GM18870 (cell line): ENCODE data around the gene LRR1.
"Not testable (repeated sequence)": the region's sequence is repeated elsewhere in the genome, so short reads cannot be mapped to it uniquely, and the experiment has no call there.

Source experiments
- ATAC-seq: cut with Tn5 transposase; IDR thresholded peaks from one replicate; pipeline ENCODE4 v1.9.1; 2021; ENCODE audit warnings: moderate library complexity; ENCODE audit not compliant: unreplicated experiment

LRR1 gene, protein sequence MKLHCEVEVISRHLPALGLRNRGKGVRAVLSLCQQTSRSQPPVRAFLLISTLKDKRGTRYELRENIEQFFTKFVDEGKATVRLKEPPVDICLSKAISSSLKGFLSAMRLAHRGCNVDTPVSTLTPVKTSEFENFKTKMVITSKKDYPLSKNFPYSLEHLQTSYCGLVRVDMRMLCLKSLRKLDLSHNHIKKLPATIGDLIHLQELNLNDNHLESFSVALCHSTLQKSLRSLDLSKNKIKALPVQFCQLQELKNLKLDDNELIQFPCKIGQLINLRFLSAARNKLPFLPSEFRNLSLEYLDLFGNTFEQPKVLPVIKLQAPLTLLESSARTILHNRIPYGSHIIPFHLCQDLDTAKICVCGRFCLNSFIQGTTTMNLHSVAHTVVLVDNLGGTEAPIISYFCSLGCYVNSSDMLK

DNA sequence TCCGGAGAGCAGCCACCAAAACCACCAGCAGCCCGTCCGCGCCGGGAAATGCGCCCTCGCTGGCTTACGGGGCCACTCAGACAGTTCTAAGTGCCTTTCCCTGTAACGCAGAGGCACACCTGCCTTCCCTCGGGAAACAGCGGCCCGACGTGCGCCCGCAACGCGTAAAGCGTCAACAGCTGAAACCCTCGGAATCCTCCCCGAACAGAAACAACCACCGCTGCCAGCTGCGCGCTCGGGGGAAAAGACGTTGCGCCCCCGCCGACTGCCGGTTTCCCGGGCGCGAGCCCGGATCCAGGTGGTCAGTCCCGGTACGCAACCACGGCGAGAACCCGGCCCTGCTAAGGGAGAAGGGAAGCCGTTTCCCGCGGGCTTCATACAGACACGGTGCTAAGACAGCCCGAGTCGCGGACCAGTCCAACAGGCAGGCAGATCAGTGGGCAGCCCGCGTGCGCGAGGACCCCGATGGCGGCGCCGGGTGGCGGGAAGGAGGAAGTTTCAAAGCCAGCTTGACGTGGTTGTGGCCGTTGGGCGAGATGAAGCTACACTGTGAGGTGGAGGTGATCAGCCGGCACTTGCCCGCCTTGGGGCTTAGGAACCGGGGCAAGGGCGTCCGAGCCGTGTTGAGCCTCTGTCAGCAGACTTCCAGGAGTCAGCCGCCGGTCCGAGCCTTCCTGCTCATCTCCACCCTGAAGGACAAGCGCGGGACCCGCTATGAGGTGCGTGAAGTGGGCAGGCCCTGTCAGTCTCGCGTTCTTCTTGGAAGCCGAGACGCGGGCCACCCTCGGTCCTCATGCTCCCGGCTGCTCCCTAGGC, at the start of gene LRR1:
Gene LRR1 (plus strand): TSS at position 456 of the 816 bp plus-strand sequence. CDS start 81 bp downstream, at position 537.
- peak; percentile 41 for ATAC-seq

DNA sequence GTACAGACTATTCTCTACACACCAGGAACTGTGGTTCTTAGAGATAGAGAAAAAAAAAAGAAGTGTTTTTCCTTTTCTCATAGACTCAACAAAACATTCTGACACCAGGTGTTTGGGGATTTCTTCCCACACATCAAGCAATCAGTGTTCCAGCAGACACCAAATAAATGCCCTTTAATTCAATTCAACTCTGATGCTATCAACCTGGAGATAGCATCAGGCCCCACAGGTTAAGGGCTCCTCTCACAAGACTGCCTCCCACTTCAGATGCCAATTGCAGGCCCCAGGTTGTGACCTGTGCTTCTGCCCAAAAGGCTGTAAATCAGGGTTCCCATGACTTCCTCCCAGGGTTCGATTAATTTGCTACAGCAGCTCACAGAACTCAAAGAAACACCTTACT, 49.3 kb upstream of the LRR1 start:
- ATAC-seq: no peak

DNA sequence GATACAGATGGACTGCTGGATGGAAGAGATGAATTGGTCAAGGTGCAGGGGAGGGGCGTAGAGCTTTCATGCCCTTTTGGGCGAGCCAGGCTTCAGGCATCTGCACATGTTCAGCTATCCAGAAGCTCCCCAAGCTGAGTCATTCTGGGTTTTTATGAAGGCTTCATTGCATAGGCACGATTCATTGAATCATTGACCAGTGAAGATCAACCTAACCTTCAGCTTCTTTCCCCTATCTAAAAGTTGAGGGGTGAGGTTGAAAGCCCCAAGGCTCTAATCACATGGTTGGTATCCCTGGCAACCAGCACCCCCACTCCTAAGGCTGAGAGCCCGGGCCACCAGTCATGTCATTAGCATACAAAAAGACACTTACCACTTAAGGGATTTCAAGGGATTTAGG, 48.9 kb upstream of the LRR1 start:
- no peak for ATAC-seq

DNA sequence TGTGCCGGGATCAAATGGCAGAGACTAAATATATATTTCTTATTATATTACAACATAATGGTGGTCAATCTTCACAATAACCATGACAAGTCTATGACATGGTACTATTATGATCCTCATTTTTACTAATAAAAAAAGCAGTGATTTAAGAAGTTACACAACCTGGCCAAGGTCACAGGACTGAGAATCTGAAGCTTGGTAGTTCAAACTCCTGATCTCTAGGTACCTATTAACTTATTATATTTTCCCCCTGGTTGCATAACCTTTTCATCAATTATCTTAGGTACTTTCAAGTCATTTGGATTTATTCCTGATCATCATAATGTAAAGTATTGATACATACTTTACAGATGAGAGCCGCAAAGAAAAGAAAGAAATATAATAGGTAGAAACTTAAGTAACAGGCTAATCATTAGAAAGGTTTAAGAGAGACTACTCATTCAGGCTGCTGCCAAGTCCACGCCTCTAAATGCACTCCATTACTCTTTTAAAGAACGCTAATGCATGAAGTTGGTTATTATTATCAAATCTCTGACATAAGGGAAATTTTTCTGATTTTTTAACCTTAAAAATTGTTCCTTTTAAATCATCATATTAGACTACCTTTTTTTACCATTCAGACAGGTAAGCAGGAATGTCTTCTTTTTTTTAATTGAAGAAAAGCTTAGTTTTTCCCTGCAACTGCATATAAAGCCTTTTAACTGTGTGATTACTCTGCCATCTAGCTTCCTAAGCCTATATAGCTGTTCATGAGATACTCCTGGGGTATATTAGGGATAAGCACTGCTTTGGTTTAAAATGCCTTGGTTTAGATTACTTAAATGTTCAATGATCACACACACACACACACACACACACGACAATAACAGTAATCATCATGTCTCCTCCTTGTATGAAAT, 48.2 kb upstream of the LRR1 start:
- ATAC-seq: no peak

DNA sequence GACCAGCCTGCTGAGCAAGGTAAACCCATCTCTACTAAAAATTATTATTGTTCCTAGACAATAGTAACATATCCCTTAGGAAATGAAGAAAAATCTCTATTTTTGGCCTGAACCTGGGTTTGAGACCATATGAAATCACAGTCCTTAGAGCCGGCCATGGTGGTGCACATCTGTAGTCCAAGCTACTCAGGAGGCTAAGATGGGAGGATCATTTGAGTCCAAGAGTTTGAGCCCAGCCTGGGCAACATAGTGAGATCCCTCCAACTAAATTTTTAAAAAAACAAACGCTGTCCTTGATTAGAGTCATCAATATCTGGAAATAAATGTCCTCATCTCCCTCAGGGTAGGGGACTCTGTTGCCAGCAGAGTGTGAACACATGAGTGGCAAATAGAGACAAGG, 47.2 kb upstream of the LRR1 start:
- no peak for ATAC-seq

DNA sequence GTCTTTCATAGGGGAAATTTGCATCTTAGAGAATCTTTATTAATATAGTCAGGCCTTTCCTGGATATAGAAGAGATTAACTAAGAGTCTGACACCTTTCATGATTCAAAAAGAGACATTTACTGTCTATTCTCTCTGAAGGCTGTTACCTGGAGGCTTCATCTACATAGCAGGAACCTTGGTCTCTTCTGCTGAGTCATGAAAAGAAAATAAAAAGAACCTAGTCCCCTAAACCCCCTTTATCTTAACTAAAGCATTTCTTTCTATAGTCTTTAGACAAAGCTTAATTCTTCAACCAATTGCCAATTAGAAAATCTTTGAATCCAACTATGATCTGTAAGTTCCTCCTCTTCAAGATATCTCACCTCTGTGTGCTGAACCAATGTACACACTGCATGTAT, 45.6 kb upstream of the LRR1 start:
- no peak for ATAC-seq

DNA sequence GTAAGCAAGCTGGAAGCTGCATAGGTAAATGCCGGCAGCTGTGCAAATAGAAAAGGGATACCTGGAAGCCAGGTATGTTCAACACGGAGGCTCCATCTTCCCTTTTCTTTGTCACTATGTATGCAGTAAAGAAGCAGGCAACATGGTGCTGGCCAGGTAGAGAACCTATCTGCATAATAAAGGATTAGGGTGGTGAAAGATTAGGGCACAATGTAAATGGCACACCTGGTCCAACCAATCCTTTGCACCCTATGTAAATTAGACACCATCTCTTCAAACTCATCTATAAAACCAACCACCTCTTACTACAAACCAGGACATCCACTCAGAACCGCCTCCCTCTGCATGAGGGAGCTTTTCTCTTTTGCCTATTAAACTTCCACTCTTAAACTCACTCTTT, 44.8 kb upstream of the LRR1 start:
- ATAC-seq: no peak

DNA sequence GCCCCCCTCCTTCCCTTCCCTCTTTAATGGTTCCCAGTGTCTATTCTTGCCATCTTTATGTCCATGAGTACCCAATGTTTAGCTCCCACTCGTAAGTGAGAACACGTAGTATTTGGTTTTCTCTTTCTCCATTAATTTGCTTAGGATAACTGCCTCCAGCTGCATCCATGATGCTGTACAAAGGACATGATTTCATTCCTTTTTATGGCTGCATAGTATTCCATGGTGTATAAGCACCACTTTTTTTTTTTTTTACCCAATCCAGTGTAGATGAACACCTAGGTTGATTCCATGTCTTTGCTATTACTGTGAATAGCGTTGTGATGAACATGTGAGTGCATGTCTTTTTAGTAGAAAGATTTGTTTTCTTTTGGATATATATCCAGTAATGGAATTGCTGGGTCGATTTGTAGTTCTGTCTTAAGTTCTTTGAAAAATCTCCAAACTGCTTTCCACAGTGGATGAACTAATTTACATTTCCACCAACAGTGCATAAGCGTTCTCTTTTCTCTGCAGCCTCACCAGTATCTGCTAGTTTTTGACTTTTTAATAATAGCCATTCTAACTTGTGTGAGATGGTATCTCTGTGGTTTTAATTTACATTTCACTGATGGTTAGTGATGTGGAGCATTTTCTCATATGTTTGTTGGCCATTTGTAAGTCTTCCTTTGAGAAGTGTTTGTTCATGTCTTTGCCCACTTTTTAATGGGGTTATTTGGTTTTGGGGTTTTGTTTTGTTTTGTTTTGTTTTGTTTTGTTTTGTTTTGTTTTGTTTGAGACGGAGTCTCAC, 38.6 kb upstream of the LRR1 start:
- ATAC-seq: no peak

DNA sequence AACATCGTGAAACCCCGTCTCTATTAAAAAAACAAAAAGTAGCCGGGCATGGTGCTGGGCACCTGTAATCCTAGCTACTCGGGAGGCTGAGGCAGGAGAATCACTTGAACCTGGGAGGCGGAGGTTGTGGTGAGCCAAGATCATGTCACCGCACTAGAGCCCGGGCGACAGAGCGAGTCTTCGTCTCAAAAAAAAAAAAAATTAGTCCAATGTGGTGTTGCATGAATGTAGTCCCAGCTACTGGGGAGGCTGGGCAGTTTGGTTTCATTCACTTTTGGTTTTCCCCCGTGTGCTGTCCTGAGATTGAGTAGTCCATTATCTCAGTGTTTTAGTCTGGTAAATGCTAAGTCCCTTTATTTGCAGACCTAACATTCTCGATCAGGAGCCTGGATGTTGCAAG, 32.0 kb upstream of the LRR1 start:
- no peak for ATAC-seq

DNA sequence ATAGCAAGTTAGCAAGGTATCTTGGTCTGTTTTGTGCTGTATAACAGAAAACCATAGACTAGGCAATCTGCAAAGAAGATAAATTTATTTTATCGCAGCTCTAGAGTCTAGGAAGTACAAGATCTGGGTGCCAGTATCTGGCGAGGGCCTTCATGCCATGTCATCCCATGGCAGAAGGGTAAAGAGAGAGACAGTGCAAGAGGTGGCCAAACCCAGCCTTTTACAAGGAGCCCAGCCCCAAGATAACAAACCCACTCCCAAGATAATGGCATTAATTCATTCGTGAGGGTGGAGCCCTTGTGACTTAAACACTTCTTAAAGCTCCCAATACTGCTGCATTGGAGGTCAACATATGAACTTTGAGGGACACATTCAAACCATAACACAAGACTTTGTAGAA, 29.5 kb upstream of the LRR1 start:
- no peak for ATAC-seq

DNA sequence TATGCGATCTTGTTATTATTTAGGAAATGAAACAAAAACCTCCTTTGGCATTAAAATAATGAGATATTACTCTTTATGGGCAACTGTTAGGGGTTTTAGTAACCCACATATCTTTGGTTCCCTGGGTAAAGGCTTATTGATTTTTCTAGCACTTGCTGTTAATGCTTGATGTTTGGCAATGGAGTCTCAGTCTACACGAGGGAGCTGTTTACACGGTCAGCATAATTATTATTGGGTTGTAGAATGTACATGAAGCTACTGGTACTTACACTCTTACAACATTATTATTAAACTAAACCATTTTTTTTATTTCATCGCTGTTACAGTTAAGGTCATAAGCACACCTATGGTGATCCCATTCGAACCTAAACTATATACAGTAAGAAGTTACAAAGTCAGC, 24.7 kb upstream of the LRR1 start:
- no peak for ATAC-seq

DNA sequence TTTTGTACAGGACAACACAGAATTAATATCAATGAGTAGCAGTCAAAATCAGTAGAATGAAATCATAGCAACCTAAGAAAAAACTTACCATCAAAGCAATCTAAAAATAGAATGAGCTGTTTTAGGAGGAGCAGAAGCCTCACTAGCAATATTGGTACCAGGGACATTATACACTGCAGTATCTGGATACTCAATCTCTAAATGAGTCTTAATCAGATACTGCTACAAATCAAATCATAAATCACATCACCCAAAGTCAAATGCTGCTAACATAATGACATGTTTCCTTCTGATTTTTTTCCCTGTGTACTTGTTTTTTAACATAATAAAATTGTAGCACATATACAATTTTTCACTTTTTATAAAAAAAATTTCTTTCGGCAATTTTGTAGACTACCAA, 20.6 kb upstream of the LRR1 start:
- ATAC-seq: no peak

DNA sequence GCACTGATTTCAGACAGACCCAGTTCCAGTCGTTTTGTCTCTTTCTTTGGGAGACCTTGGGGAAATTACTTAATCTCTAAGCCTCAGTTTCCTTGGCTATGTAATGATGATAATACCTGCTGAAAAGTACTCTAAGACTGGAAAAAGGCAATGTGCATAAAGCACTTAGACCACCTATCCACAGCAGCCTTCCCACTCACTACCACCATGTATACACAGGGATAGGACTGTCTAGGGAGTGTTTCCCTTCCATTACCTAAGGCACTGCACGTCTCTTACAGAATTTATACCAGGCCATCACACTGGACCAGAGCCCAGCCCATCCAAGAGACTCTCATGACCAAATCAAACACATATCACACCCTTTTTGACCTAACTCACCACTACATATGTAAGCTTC, 18.9 kb upstream of the LRR1 start:
- no peak for ATAC-seq

DNA sequence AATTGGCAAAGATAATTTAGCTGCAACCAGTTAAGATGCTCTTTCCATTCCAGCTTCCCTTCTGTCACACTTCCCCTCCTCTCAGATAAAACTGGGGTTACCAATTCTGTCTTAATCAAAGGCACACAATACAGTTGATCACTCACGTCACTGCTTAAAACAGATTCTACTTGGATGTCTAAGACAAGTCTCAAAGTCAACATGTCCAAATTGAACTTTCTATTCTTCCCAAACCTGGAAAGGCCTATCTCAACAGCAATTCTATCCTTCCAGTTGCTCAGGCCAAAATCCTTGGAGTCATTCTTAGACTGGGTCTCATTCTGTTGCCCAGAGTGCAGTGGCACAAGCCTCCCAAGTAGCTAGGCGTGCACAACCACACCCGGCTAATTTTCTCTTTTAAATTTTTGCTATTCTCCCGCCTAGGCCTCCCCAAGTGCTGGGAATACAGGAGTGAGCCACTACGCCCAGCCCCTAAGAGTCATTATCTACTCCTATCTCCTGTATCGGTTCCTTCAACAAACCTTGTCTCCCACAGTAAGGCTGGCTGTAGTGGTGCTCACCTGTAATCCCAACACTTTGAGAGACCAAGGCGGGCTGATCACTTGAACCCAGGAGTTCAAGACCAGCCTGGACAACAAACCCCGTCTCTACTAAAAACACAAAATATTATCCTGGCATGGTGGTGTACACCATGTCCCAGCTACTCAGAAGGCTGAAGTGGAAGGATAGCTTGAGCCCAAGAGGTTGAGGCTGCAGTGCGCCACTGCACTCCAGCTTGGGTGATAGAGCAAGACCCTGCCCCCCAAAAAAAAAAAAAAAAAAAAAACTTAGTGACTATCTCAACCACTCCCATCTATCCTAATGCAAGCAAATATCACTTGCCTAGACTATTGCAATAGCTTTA, 17.3 kb upstream of the LRR1 start:
- no peak for ATAC-seq

DNA sequence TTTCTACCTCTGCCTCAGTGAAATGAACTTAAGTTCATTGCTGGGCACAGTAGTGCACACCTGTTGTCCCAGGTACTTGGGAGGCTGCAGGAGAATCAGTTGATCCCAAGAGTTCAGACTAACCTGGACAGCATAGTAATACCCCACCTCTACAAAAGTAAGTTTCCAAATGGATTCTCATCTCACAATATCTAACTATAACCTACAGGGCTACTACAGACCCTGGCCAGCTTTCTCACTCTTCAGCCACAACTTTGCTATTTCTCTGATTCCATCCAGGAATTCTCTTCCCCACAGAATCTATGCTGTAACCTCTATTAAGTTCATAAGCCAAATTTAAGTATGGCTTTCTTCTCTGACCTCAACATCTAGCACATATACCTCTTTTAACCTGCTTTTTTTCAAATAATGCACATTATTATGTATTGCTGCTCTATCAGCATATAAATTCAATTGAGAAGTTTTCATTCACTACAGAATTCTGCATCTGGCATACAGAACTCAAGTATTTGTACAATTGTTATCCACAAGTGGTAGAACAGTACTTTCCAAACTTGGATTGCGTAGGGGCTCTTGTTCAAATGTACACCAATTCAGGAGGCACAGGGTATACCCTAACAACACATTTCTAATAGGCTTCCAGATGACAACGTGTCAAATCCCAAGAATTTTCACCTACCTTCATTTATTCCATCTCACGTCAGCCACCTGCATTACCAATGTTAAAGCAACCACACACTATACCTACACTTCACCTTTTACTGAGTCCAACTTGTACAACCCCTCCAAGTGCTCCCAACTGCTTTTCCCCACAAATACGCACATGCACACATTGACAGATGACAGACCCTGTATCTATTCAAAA, 16.4 kb upstream of the LRR1 start:
- ATAC-seq: no peak

DNA sequence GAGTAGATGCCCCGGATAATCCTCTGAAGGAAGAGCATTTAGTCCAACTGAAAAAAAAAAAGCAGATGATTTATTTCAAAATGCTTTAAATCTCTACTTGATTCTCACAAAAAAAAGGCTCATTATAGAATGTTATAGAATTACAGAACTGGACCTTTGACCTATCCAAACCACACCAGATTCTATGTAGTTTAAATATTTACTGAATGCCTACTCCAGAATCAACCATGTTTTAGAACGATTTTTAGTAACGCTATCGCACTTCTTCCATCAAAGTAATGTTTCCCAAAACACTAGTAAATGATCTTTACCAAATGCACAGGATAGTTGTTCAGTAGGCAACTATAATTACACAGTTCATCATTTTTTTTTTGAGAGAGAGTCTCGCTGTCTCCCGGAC, 15.1 kb upstream of the LRR1 start:
- ATAC-seq: no peak

DNA sequence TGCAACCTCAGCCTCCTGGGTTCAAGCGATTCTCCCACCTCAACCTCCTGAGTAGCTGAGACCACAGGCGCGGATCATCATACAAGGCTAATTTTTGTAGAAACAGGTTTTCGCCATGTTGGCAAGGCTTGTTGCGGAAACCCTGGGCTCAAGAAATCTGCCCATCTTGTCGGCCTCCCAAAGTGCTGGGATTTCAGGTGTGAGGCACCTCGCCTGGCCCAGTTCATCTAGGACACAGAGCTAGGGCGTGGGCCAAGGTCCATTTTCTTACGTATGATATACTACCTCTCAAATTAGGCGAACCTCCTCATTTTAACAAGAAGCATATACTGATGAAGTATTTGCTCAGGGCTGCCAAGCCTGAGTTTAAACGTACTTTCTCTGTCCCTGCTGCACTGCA, 14.7 kb upstream of the LRR1 start:
- ATAC-seq: no peak

DNA sequence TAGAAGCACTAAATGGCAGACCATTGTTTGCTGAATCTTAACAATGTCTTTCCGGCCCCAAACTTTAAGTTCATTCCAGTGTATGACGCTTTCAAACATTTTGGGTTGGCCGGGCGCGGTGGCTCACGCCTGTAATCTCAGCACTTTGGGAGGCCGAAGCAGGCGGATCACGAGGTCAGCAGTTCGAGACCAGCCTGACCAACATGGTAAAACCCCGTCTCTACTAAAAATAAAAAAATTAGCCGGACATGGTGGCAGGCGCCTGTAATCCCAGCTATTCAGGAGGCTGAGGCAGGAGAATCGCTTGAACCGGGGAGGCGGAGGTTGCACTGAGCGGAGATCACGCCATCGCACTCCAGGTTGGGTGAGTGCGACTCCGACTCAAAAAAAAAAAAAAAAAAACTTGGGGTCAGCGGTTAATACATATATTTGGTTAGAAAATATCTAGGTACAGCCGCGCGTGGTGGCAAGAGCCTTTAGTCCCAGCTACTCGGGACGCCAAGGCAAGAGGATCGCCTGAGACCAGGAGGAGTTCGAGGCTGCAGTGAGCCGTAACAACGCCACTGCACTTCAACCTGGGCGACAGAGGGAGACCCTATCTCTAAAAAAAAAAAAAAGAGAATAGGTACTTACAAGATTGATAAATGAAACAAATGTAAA, 13.6 kb upstream of the LRR1 start:
- not testable (repeated sequence) for ATAC-seq
